ENCODE results near the gene RIC3.

DNA sequence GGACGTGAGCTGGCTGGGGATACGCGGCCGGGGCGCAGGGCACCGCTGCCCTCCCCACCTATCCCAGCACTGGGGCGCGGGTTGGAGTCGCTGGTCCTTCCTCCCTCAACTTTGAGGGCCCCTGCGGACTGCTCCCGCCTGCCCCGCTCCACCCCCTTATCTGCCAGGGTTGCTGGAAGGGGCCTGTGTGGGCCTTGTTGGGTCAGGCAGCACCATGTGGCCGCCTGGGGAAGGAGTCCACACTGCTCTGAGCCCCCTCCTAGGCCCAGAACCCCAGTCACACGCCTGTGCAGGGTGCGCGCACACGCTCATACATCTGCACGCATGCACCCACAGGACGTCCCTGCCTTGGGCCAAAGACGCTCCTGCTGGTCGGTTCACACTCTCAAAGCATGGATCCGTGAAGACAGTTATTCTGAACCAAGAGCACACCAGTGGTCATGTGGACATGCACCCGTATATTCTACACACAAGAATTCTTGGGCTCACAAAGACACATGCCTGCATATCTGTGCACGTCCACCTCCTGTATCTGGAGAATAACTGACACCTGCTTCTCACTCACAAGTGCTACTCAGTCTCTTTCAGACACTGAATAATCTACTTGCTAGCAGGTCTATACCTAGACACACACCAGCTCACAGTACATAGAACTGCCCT lies 87.1 kb downstream of the RIC3 start:
- TF ChIP-seq, protein P1, sequence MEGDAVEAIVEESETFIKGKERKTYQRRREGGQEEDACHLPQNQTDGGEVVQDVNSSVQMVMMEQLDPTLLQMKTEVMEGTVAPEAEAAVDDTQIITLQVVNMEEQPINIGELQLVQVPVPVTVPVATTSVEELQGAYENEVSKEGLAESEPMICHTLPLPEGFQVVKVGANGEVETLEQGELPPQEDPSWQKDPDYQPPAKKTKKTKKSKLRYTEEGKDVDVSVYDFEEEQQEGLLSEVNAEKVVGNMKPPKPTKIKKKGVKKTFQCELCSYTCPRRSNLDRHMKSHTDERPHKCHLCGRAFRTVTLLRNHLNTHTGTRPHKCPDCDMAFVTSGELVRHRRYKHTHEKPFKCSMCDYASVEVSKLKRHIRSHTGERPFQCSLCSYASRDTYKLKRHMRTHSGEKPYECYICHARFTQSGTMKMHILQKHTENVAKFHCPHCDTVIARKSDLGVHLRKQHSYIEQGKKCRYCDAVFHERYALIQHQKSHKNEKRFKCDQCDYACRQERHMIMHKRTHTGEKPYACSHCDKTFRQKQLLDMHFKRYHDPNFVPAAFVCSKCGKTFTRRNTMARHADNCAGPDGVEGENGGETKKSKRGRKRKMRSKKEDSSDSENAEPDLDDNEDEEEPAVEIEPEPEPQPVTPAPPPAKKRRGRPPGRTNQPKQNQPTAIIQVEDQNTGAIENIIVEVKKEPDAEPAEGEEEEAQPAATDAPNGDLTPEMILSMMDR (IDR thresholded peaks at IDR 0.05) = no peak
- TF ChIP-seq EP300 (IDR thresholded peaks at IDR 0.05) = no peak
- TF ChIP-seq POLR2A (IDR thresholded peaks at IDR 0.05) = no peak
- TF ChIP-seq POLR2AphosphoS5 (IDR thresholded peaks at IDR 0.05) = no peak
